Adrenal gland (tissue), 5 donors: ENCODE data around the gene RASA3.

ENCODE experiments used
- CTCF ChIP-seq, 6 experiments: fragments of 450-650 bp in 4 of 6; fragments of 200-600 bp in 2 of 6; sonication (generic) in 1 of 6; IDR thresholded peaks; 1 replicate in 5 of 6; 2 replicates in 1 of 6; pipeline versions ENCODE4 v1.5.1 to v1.8.0; 2016 to 2021; ENCODE audit warnings: antibody characterized with exemption in 6 of 6, mild to moderate bottlenecking in 2 of 6, moderate library complexity in 1 of 6
- POLR2A ChIP-seq, 2 donors: fragments of 450-650 bp; IDR thresholded peaks; one replicate each; pipeline ENCODE4 v1.6.1; 2017; ENCODE audit warnings: antibody characterized with exemption in 2 of 2, mild to moderate bottlenecking in 2 of 2, moderate library complexity in 1 of 2
- donor health status: DM: no; HTN: no; CAD: no.

- TF ChIP-seq CTCF (IDR thresholded peaks at IDR 0.05) (no peak), POLR2A (IDR thresholded peaks at IDR 0.05) (no peak)
These were observed 52.6 kb downstream of the RASA3 start for GRCh38 chr13:114079601-114080536.
